ENCODE results near the gene ODF2.
A peak's percentile ranks its signal among the peaks of the same experiment; 100 is the strongest.
"Not testable (repeated sequence)": the region's sequence is repeated elsewhere in the genome, so short reads cannot be mapped to it uniquely, and the experiment has no call there.

DNA sequence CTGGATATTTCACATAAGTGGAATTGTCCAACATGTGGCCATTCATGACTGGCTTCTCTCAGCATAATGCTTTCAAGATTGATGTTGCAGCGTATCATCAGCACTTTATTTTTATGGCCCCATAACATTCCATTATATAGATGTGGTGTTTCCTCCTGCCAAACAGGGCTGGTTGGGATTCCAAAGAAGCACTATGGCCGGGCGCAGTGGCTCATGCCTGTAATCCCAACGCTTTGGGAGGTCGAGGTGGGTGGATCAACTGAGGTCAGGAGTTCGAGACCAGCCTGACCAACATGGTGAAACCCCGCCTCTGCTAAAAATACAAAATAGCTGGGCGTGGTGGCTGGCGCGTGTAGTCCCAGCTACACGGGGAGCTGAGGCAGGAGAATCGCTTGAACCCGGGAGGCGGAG, 47.6 kb downstream of the ODF2 start:
- not testable (repeated sequence) for TF ChIP-seq POLR2A (IDR thresholded peaks at IDR 0.05)
- TF ChIP-seq, protein P1, sequence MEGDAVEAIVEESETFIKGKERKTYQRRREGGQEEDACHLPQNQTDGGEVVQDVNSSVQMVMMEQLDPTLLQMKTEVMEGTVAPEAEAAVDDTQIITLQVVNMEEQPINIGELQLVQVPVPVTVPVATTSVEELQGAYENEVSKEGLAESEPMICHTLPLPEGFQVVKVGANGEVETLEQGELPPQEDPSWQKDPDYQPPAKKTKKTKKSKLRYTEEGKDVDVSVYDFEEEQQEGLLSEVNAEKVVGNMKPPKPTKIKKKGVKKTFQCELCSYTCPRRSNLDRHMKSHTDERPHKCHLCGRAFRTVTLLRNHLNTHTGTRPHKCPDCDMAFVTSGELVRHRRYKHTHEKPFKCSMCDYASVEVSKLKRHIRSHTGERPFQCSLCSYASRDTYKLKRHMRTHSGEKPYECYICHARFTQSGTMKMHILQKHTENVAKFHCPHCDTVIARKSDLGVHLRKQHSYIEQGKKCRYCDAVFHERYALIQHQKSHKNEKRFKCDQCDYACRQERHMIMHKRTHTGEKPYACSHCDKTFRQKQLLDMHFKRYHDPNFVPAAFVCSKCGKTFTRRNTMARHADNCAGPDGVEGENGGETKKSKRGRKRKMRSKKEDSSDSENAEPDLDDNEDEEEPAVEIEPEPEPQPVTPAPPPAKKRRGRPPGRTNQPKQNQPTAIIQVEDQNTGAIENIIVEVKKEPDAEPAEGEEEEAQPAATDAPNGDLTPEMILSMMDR (IDR thresholded peaks at IDR 0.05), result not testable (repeated sequence)
- peak; percentile 38 for TF ChIP-seq POLR2AphosphoS5 (IDR thresholded peaks at IDR 0.05)
